Adipose tissue (tissue), 3 donors: Measurements from ENCODE around the gene ZFP36L1. TPM values are rescaled to one million over a fixed set of nuclear protein-coding genes. Genes with fewer than 3 reads are reported as not detected.
"Not testable (repeated sequence)": the region's sequence is repeated elsewhere in the genome, so short reads cannot be mapped to it uniquely, and the experiment has no call there.

Experiments
- H3K27ac ChIP-seq: one replicate; pipeline ENCODE4 v1.5.1; 2013; ENCODE audit warnings: low read depth, low read length
- WGBS, 3 donors: extraction: QIAGEN DNeasy Blood & Tissue Kit; methylation state at CpG; one replicate each; pipeline ENCODE4 v1.1.7; 2013; 5-methylcytosine and 5-hydroxymethylcytosine counted together
- polyA plus RNA-seq, 3 donors: library from polyadenylated mRNA; stranded (reverse); fragments of 200-250 nt; gene quantifications; one replicate each; pipeline ENCODE4 v1.2.3, GENCODE V29; 2013
- donor health status: healthy with polysubstance abuse.
- donor health status: Bipolar disorder and iron deficiency.
- donor health status: healthy.

The ZFP36L1 gene
- polyA plus RNA-seq, 3 donors, result 174 to 335 (median 258) TPM

DNA sequence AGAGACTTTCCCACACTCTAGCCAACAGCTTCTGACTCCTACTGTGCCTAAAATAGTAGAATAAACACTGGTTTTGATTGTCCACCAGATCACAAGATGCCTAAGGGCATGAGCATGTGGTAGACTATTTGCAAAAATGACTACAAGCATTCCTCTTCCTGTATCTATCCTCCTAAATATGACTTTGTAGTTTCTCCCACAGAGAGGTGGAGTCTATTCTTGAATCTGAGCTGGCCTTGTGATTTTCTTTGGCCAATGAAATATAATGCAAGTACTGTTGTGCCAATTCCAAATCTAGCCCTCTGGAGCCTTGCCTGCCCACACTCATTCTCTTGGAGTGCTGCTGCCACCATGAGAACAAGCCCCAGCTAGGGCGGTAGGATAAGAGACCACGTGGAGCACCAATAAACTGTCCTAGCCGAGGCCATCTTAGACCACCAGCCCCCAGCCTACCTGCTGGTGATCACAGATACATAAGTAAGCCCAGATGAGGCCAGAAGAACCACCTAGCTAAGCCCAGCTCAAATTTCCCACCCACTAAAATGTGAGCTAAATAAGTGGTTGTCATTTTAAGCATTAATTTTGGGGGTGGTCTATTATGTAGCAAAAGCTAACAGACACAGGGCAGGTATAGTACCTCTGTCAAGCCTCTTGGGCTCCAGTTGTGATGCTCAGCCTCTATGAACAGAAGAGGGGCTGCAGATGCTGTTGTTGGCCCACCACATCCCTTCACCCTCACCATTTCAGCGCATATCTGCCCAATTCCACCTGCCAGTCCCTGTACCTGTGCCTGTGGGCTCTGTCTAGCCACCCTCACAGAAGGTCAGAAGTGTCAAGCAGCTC lies 17.9 kb downstream of the ZFP36L1 start:
- H3K27ac ChIP-seq, result no peak overlapping the region
- 95 to 99% (median 99%) methylated on average over 4 of the region's 4 CpGs for WGBS, 3 donors

DNA sequence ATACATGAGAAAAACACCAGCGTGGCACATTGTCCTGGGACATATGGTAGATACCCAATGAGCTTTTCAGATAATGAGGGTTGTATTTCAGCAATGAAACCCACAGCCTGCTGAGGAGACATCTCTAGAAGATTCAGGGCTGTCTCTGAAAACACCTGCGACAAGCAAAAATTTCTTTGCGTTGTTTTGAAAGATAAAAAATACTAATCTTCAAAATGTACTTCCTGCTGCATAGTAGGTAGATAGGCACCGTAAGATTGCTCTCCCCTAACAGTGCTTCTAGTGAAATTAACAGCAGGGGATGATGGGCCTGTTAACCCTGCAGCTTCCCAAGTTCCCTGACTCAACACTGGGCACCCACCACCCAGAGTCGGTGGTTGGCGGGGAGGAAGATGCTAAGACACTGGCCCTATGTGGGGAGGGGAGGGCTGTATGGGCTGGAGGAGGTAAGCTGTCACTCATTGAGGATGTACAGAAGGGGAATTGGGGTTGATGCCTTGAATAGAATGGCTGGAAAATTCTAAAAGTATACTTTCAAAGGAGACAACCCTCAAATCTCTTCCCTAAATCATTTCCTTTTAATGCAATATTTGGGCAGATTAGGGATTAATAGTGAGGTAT lies 20.0 kb downstream of the ZFP36L1 start:
- 63 to 86% (median 85%) methylated on average over 6 of the region's 6 CpGs for WGBS, 3 donors
- no peak overlapping the region for H3K27ac ChIP-seq

- 30 to 64% (median 44%) methylated on average over 10 of the region's 10 CpGs for WGBS, 3 donors
- H3K27ac ChIP-seq, result no peak overlapping the region
Measured at GRCh38 chr14:68771631-68772030, 21.2 kb downstream of the ZFP36L1 start.

GRCh38 chr14:68770553-68771286 lies 22.1 kb downstream of the ZFP36L1 start:
- no peak overlapping the region for H3K27ac ChIP-seq
- 81 to 93% (median 84%) methylated on average over 11 of the region's 11 CpGs for WGBS, 3 donors

DNA sequence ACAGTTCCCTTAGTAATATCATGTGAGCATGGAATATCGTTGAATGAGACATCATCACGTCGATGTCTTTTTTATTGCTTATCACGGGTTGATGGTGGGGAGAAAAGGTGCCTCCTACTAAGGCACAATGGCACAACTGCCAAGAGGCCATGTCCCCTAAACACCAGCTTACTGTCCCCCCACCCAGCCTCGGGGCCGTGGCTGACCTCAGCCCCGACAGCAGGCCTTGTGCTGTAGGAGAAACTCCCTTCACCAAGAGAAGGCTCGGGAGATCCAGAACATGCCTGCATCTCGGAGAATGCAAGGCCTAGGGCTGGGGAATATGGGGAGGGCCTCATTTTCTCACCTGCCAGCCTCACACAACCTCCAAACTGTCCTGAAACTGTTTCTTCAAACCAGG lies 22.8 kb downstream of the ZFP36L1 start:
- WGBS, 3 donors, result 94 to 95% (median 95%) methylated on average over 9 of the region's 9 CpGs
- H3K27ac ChIP-seq, result no peak overlapping the region

DNA sequence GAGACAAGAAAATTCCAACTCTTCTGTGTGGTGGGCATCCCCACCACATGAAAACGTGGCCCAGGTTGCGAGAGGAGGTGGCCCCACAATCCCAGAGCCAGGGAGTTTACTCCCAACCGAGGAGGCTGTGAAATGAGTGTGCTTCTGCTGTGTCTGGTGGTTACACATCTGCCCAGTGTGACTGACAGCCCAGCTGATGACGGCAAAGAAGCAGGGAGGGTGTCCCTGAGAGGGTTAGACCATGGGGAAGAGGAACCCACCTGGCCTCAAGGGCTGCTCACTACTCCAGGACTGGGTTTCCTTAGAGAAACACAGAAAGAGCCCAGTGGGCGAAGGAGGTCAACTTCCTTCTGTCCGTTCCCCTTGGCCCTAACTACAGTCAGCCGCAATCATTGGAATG lies 24.6 kb downstream of the ZFP36L1 start:
- 84 to 93% (median 91%) methylated on average over 7 of the region's 7 CpGs for WGBS, 3 donors

DNA sequence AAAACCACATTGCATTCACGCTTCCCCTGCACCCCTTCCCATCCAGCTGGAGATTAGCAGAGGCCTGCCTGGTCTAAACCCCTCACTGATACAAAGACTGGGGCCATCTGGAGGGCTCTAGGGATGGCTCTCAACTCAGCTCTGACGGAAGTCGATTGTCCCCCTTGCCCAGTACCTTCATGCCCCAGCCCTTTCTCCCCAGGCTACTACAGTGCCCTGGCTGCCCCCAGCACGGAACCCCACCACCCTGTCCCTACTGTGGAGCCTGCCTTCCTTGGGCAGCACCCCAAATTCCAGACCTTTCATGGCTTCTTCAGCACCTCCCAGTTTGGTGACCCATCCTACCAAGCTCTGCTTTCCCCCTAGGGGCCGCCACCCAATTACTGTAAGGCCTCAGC lies 25.6 kb downstream of the ZFP36L1 start:
- 97 to 99% (median 98%) methylated on average over 5 of the region's 5 CpGs for WGBS, 3 donors
- H3K27ac ChIP-seq, result no peak overlapping the region

More for the DNA sequence above, 24.6 kb downstream of the ZFP36L1 start:
- H3K27ac ChIP-seq, result no peak overlapping the region

GRCh38 chr14:68766299-68767247 lies 26.3 kb downstream of the ZFP36L1 start:
- 73 to 89% (median 74%) methylated on average over 7 of the region's 7 CpGs for WGBS, 3 donors
- no peak overlapping the region for H3K27ac ChIP-seq

GRCh38 chr14:68763843-68764242 lies 29.0 kb downstream of the ZFP36L1 start:
- not testable (repeated sequence) for H3K27ac ChIP-seq

GRCh38 chr14:68762953-68763764 lies 29.7 kb downstream of the ZFP36L1 start:
- H3K27ac ChIP-seq, result no peak overlapping the region
- 31 to 38% (median 35%) methylated on average over 11 of the region's 11 CpGs for WGBS, 3 donors

More at GRCh38 chr14:68763843-68764242, 29.0 kb downstream of the ZFP36L1 start:
- WGBS, 3 donors, result 81 to 94% (median 88%) methylated on average over 4 of the region's 4 CpGs

DNA sequence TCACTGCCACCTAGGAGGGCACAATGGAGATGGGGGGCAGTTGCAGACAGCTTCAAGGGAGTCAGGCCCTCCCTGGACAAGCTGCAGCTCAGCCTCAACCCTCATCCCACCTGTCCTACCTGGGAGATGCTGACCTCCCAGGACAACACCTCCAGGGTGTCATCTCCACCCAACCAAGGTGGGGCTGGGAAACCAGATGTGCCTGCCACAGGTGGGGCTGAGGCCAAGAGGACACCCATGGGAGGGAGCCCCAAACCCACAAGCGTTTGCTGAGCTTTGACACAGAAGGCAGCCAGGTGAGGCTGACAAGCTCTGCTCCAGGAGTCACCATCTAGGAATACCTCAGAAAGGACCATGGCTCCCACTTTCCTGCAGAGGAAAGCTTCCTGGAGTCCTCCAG lies 31.5 kb downstream of the ZFP36L1 start:
- 55 to 93% (median 85%) methylated on average over 1 of the region's 1 CpG for WGBS, 3 donors
- H3K27ac ChIP-seq, result no peak overlapping the region

DNA sequence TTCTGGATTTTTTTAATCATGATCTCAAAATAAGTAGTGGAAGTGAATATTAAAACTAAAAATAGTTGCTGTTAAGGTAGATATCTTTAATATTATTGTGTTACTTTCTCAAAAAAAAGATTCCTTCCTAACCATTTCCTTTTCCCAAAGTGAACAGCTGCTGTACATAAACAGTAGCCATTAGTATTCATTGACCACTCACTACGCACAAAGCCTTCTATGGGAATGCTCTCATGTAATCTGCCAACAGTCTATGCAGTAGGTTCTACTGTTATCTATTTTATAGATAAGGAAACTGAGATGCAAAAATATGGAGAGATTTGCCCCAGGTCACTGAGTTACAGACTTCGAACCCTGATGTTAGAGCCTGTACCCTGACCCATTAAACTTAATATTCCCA lies 32.1 kb downstream of the ZFP36L1 start:
- no peak overlapping the region for H3K27ac ChIP-seq
- 55 to 91% (median 78%) methylated on average over 2 of the region's 2 CpGs for WGBS, 3 donors

DNA sequence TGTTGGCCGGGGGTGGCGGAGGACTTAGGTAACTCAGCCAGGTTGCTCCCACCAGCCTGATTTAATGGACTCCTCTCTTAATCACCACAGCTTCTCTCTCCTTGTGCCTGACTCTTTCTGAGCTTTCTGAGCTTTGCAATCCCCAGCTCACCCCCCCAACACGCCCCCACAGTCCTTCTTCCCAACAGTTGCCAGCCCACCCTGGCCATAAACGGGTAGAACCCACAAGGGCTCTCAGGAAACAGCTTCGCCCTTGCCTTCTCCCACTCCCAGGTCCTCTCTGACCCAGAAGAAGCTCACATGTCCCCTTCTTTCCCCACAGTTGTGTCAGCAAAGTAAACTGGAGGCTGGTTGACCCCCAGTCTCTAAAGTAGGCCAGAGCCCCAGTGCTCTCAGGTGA lies 32.9 kb downstream of the ZFP36L1 start:
- 64 to 80% (median 73%) methylated on average over 5 of the region's 5 CpGs for WGBS, 3 donors

GRCh38 chr14:68759017-68759560 lies 33.8 kb downstream of the ZFP36L1 start:
- 89 to 93% (median 93%) methylated on average over 8 of the region's 8 CpGs for WGBS, 3 donors
- H3K27ac ChIP-seq, result no peak overlapping the region

More for the DNA sequence above, 32.9 kb downstream of the ZFP36L1 start:
- H3K27ac ChIP-seq, result no peak overlapping the region

GRCh38 chr14:68758301-68758700 lies 34.6 kb downstream of the ZFP36L1 start:
- H3K27ac ChIP-seq, result no peak overlapping the region
- WGBS, 3 donors, result 59 to 97% (median 87%) methylated on average over 3 of the region's 3 CpGs

GRCh38 chr14:68757618-68758081 lies 35.2 kb downstream of the ZFP36L1 start:
- WGBS, 3 donors, result 36 to 60% (median 38%) methylated on average over 4 of the region's 4 CpGs
- no peak overlapping the region for H3K27ac ChIP-seq

- no peak overlapping the region for H3K27ac ChIP-seq
- WGBS, 3 donors, result 91 to 98% (median 93%) methylated on average over 6 of the region's 6 CpGs
Measured at GRCh38 chr14:68756734-68757133, 36.1 kb downstream of the ZFP36L1 start.
